ENCODE results near the gene WIZ.

The WIZ gene

DNA sequence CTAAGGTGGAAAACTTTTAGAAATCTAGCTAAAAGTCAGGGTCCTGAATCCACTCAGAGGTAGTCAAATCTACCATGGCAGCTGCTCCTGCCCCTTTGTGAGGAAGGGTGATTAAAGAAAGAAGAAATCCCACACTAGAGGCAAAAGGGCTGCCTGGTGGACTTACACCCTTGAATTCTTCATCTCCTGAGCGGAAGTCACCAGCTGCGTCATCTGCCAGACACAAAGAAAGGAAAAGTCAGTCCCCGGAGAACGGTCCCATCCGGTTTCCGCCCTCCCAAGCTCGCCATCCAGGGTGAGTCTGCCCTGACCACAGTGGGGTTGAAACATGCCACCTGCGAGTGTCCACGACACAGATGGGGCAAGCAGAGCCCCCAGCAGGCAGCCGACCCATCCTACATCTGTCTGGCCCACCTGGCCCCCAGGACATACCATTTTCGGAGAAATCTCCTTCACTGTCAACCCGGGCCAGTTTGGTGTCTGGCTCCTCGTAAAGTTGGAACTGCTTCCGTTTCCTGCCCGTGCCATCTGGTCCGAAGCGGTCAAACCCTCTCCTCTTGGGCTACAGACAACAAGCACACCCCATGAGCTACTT, 77.9 kb downstream of the WIZ start:
- no peak for DNase-seq

GRCh38 chr19:15371119-15371518, 78.6 kb downstream of the WIZ start:
- no peak for DNase-seq
